Testis (tissue), 3 donors: ENCODE data around the gene TSPAN11. TPM values are rescaled to one million over a fixed set of nuclear protein-coding genes. Genes with fewer than 3 reads are reported as not detected.
"Not testable (repeated sequence)": the region's sequence is repeated elsewhere in the genome, so short reads cannot be mapped to it uniquely, and the experiment has no call there.

Experiments used
- DNase-seq: peaks from one replicate; pipeline ENCODE4 v3.0.0-alpha.2; 2019
- H3K27ac ChIP-seq, 2 donors: fragments of 200-600 bp; sonication (generic); one replicate each; pipeline ENCODE4 v1.5.1; 2019
- H3K27me3 ChIP-seq: fragments of 200-600 bp; sonication (generic); one replicate; pipeline ENCODE4 v1.5.1; 2019
- H3K36me3 ChIP-seq: fragments of 200-600 bp; sonication (generic); one replicate; pipeline ENCODE4 v1.5.1; 2017; ENCODE audit warnings: low read depth; ENCODE audit errors: missing control alignments
- H3K4me1 ChIP-seq: fragments of 200-600 bp; sonication (generic); one replicate; pipeline ENCODE4 v1.5.1; 2019
- H3K4me3 ChIP-seq, 2 donors: fragments of 200-600 bp; sonication (generic); one replicate each; pipeline ENCODE4 v1.5.1; 2017 to 2019
- H3K9me3 ChIP-seq: fragments of 200-600 bp; sonication (generic); one replicate; pipeline ENCODE4 v1.5.1; 2017
- POLR2A ChIP-seq: fragments of 450-650 bp; IDR thresholded peaks from one replicate; pipeline ENCODE4 v1.6.1; 2017; ENCODE audit warnings: antibody characterized with exemption, mild to moderate bottlenecking, moderate library complexity
- WGBS, 2 donors: methylation state at CpG; one replicate each; pipeline ENCODE4 v1.1.5; 2018; 5-methylcytosine and 5-hydroxymethylcytosine counted together
- intact Hi-C: fragments of 100-400 bp; cut with DNase I; formaldehyde crosslinking; loops from one replicate; pipeline ENCODE4 v1.15.1; 2023; ENCODE audit warnings: low total_unique reads
- polyA plus RNA-seq: library from polyadenylated mRNA; stranded (reverse); fragments of 350-450 nt; fragmentation: Illumina TruSeq; extraction: RNeasy Lipid Tissue Mini Kit (QIAGEN cat#74804); gene quantifications from one replicate; pipeline ENCODE4 v1.2.3, GENCODE V29; 2014; ENCODE audit warnings: low read depth, low replicate concordance; ENCODE audit not compliant: insufficient read depth
- total RNA-seq, 2 donors: library from RNA; depleted of rRNA; stranded (reverse); fragments of >200 nt; gene quantifications; one replicate each; pipeline ENCODE4 v1.2.3, GENCODE V29; 2016
- TF ChIP-seq, protein P1 (sequence below), 3 experiments: fragments of 450-650 bp in 2 of 3; fragments of 200-600 bp in 1 of 3; sonication (generic) in 1 of 3; IDR thresholded peaks; one replicate each; pipeline ENCODE4 v1.5.1; 2016 to 2019; ENCODE audit warnings: antibody characterized with exemption in 3 of 3, mild to moderate bottlenecking in 2 of 3, moderate library complexity in 1 of 3

The TSPAN11 gene
- total and polyA plus RNA-seq, 3 donors from 2014 or later, result 2.4 to 2.7 (median 2.7) TPM

DNA sequence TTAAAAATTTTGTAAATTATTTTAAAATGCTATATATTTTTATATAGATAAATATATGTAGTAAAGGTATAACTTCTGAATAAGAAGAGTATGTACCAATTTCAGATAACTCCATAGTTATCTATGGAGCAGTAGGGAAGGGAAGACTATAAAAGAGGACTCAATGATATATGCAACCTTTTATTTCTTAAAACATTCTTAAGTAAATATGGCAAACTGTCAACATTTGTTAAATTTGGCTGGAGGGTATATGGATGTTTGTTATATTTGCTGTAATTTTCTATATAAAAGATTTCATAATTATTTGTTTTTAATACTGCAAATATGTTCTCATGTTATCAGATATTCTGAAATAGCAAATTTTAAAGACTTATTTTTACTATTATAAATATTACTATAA, 38.3 kb upstream of the TSPAN11 start:
- Histone ChIP-seq H3K27me3 (no peaks in the 10 kb centered on the region), H3K27ac (no peak overlapping the region), H3K9me3 (no peaks in the 10 kb centered on the region), H3K36me3 (no peaks in the 10 kb centered on the region), H3K4me1 (no peaks in the 10 kb centered on the region), H3K4me3 (no peak overlapping the region)
- TF ChIP-seq, protein P1, sequence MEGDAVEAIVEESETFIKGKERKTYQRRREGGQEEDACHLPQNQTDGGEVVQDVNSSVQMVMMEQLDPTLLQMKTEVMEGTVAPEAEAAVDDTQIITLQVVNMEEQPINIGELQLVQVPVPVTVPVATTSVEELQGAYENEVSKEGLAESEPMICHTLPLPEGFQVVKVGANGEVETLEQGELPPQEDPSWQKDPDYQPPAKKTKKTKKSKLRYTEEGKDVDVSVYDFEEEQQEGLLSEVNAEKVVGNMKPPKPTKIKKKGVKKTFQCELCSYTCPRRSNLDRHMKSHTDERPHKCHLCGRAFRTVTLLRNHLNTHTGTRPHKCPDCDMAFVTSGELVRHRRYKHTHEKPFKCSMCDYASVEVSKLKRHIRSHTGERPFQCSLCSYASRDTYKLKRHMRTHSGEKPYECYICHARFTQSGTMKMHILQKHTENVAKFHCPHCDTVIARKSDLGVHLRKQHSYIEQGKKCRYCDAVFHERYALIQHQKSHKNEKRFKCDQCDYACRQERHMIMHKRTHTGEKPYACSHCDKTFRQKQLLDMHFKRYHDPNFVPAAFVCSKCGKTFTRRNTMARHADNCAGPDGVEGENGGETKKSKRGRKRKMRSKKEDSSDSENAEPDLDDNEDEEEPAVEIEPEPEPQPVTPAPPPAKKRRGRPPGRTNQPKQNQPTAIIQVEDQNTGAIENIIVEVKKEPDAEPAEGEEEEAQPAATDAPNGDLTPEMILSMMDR (IDR thresholded peaks at IDR 0.05), result no peak
- no peak for TF ChIP-seq POLR2A
- intact Hi-C loops, result no loop called here
- no peak for DNase-seq

DNA sequence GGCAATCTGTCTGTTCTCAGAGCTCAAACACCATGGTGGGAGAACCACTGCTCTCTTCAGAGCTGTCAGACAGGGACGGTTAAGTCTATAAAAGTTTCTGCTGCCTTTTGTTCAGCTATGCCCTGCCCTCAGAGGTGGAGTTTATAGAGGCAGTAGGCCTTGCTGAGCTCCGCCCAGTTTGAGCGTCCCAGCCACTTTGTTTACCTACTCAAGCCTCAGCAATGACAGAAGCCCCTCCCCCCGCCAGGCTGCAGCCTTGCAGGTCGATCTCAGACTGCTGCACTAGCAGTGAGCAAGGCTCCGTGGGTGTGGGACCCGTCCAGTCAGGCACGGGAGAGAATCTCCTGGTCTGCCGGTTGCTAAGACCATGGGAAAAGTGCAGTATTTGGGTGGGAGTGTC, 32.0 kb upstream of the TSPAN11 start:
- whole genome bisulfite sequencing, 2 donors, result 75 to 85% methylated on average over 8 to 9 of the region's 9 CpGs
- H3K27ac ChIP-seq, H3K4me1 ChIP-seq, H3K4me3 ChIP-seq, H3K27me3 ChIP-seq, DNase-seq, intact Hi-C loops, H3K9me3 ChIP-seq, H3K36me3 ChIP-seq: not testable (repeated sequence)

DNA sequence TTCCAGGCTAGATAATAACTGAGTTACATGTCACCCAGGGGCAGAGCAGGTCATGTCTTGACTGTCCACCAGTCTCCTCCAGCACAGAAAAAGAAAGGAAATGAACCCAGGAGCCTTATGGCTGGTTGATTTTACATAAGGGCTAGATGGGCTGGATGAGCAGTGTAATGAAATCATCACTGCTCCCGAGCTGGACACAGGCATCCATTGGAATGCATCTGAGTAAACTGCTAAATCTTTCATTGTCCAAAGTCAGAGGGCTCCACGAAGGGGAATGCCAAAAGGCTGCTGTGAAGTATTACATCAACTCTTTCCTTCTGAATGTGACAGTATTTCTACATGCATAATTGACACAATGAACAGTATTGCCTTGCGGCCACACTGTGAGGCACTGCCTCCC, 30.1 kb upstream of the TSPAN11 start:
- TF ChIP-seq POLR2A, result no peak
- TF ChIP-seq, protein P1 (IDR thresholded peaks at IDR 0.05), result no peak

DNA sequence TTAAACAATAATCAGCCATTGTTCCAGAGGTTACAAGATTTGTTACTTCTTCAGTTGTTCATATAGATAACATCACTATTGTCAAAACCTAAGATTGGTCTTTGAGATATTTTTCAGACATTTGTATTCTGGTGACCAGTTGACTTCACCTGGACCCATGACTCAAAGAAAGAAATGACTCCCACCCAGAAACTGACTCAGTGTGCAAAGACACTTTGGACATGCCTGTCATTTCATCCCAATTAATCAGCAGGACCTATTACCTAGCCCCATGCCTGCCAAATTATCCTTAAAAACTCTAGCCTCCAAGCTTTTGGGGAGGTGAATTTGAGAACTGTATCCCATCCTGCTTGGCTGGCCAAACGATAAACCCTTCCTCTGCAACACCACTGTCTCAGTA, 27.7 kb upstream of the TSPAN11 start:
- H3K27ac ChIP-seq, result no peak overlapping the region
- WGBS, 2 donors, result 86 to 88% methylated on average over 1 of the region's 1 CpG
- no peak for TF ChIP-seq POLR2A
- TF ChIP-seq, protein P1 (IDR thresholded peaks at IDR 0.05), result no peak
- H3K36me3 ChIP-seq, result no peaks in the 10 kb centered on the region
- no peaks in the 10 kb centered on the region for H3K4me1 ChIP-seq
- H3K27me3 ChIP-seq, result no peaks in the 10 kb centered on the region
- intact Hi-C loops, result no loop called here
- no peak for DNase-seq
- H3K4me3 ChIP-seq, result no peak overlapping the region
- no peaks in the 10 kb centered on the region for H3K9me3 ChIP-seq

More for the DNA sequence above, 30.1 kb upstream of the TSPAN11 start:
- Histone ChIP-seq H3K4me1 (no peaks in the 10 kb centered on the region), H3K4me3 (no peak overlapping the region), H3K27ac (no peak overlapping the region), H3K9me3 (no peaks in the 10 kb centered on the region), H3K27me3 (no peaks in the 10 kb centered on the region), H3K36me3 (no peaks in the 10 kb centered on the region)
- DNase-seq, result no peak
- 56 to 69% methylated on average over 3 of the region's 3 CpGs for WGBS, 2 donors
- intact Hi-C loops, result no loop called here

DNA sequence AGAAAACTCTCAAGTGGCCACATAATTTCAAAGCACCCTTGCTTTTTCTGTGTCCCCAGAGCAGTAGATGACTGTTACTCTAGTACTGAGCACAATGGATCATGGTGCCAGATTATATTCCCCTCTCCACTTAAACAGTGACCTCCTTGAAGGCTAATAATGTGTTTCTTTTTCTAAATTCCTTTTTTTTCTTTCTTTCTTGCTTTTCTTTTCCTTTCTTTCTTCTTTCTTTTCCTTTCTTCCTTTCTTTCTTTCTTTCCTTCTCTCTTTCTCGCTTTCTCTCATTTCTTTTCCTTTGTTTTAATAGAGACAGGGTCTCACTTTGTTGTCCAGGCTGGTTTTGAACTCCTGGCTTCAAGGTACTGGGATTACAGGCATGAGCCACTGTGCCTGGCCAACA, 26.2 kb upstream of the TSPAN11 start:
- TF ChIP-seq, protein P1 (IDR thresholded peaks at IDR 0.05), result no peak
- TF ChIP-seq POLR2A, result no peak
- intact Hi-C loops, result no loop called here
- H3K27me3 ChIP-seq, result no peaks in the 10 kb centered on the region
- no peaks in the 10 kb centered on the region for H3K9me3 ChIP-seq
- no peak overlapping the region for H3K27ac ChIP-seq
- no peak overlapping the region for H3K4me3 ChIP-seq
- no peak for DNase-seq
- 45 to 89% methylated on average over 1 of the region's 1 CpG for WGBS, 2 donors
- H3K4me1 ChIP-seq, result no peaks in the 10 kb centered on the region
- H3K36me3 ChIP-seq, result no peaks in the 10 kb centered on the region
